ENCODE measurements around the gene KRTAP12-3. TPM values are rescaled to one million over a fixed set of nuclear protein-coding genes. Genes with fewer than 3 reads are reported as not detected.
"Not testable (repeated sequence)": the region's sequence is repeated elsewhere in the genome, so short reads cannot be mapped to it uniquely, and the experiment has no call there.

The KRTAP12-3 gene
- total RNA-seq, 1 experiment from 2014 or later = not detected

- no peaks in the 10 kb centered on the region for H3K36me3 ChIP-seq (ENCODE audit: low read depth)
- no peaks in the 10 kb centered on the region for H3K79me2 ChIP-seq (ENCODE audit: low read depth)
- intact Hi-C loops (cut with micrococcal nuclease; ENCODE audit: unreplicated experiment) = no loop called here
- no peak for TF ChIP-seq EZH2 (IDR thresholded peaks at IDR 0.05; ENCODE audit: low read depth)
- TF ChIP-seq, protein P1, sequence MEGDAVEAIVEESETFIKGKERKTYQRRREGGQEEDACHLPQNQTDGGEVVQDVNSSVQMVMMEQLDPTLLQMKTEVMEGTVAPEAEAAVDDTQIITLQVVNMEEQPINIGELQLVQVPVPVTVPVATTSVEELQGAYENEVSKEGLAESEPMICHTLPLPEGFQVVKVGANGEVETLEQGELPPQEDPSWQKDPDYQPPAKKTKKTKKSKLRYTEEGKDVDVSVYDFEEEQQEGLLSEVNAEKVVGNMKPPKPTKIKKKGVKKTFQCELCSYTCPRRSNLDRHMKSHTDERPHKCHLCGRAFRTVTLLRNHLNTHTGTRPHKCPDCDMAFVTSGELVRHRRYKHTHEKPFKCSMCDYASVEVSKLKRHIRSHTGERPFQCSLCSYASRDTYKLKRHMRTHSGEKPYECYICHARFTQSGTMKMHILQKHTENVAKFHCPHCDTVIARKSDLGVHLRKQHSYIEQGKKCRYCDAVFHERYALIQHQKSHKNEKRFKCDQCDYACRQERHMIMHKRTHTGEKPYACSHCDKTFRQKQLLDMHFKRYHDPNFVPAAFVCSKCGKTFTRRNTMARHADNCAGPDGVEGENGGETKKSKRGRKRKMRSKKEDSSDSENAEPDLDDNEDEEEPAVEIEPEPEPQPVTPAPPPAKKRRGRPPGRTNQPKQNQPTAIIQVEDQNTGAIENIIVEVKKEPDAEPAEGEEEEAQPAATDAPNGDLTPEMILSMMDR (conservative IDR thresholded peaks at IDR 0.05) = no peak
- H3K27ac ChIP-seq = no peak overlapping the region
- H2AFZ ChIP-seq = no peak overlapping the region
- ChIA-PET POLR2A (ENCODE audit: unreplicated experiment) (no interaction called here), CTCF (no interaction called here)
- no TSS peak for BruUV-seq (replicated peaks)
- peaks cover 63% of the 10 kb centered on the region for H3K27me3 ChIP-seq (ENCODE audit: insufficient read depth, low read depth)
- peaks cover 7% of the 10 kb centered on the region; the same call in 1 of the 2 replicates for H3K9me3 ChIP-seq (ENCODE audit: insufficient read depth, low read depth)
- H3K4me2 ChIP-seq = no peak overlapping the region
- H3K4me1 ChIP-seq (replicated peaks; ENCODE audit: insufficient read depth) = no peaks in the 10 kb centered on the region
- H3K4me3 ChIP-seq = no peak overlapping the region
- no peaks in the 10 kb centered on the region for H3F3A ChIP-seq (ENCODE audit: insufficient read depth, low read depth)
- no peaks in the 10 kb centered on the region for H4K20me1 ChIP-seq (ENCODE audit: insufficient read depth)
- no peak for DNase-seq
- no peaks in the 10 kb centered on the region for H3K9me2 ChIP-seq (ENCODE audit: insufficient read depth)
These were observed 37.5 kb downstream of the KRTAP12-3 start for GRCh38 chr21:44695184-44695583.

GRCh38 chr21:44695641-44696040 lies 37.9 kb downstream of the KRTAP12-3 start:
- Histone ChIP-seq H3K79me2 (ENCODE audit: low read depth) (no peaks in the 10 kb centered on the region), H3K27ac (no peak overlapping the region), H2AFZ (no peak overlapping the region), H3K27me3 (ENCODE audit: insufficient read depth, low read depth) (peaks cover 63% of the 10 kb centered on the region), H4K20me1 (ENCODE audit: insufficient read depth) (no peaks in the 10 kb centered on the region), H3K9me3 (ENCODE audit: insufficient read depth, low read depth) (peaks cover 7% of the 10 kb centered on the region; the same call in 1 of the 2 replicates), H3K4me1 (replicated peaks; ENCODE audit: insufficient read depth) (no peaks in the 10 kb centered on the region), H3K4me2 (no peak overlapping the region), H3F3A (ENCODE audit: insufficient read depth, low read depth) (no peaks in the 10 kb centered on the region), H3K4me3 (no peak overlapping the region), H3K9me2 (ENCODE audit: insufficient read depth) (no peaks in the 10 kb centered on the region), H3K36me3 (ENCODE audit: low read depth) (no peaks in the 10 kb centered on the region)
- intact Hi-C loops (cut with micrococcal nuclease; ENCODE audit: unreplicated experiment) = no loop called here
- no TSS peak for BruUV-seq (replicated peaks)
- no peak for TF ChIP-seq EZH2 (IDR thresholded peaks at IDR 0.05; ENCODE audit: low read depth)
- TF ChIP-seq, protein P1 (conservative IDR thresholded peaks at IDR 0.05) = no peak
- ChIA-PET POLR2A (ENCODE audit: unreplicated experiment) (no interaction called here), CTCF (no interaction called here)
- no peak for DNase-seq

- no TSS peak for BruUV-seq (replicated peaks)
- H3K9me2 ChIP-seq (ENCODE audit: insufficient read depth) = no peaks in the 10 kb centered on the region
- no peak for DNase-seq
- H3K4me3 ChIP-seq = no peak overlapping the region
- no peaks in the 10 kb centered on the region for H3K79me2 ChIP-seq (ENCODE audit: low read depth)
- TF ChIP-seq, protein P1 (conservative IDR thresholded peaks at IDR 0.05) = no peak
- no peak for TF ChIP-seq EZH2 (IDR thresholded peaks at IDR 0.05; ENCODE audit: low read depth)
- H3F3A ChIP-seq (ENCODE audit: insufficient read depth, low read depth) = no peaks in the 10 kb centered on the region
- H3K36me3 ChIP-seq (ENCODE audit: low read depth) = no peaks in the 10 kb centered on the region
- no peak overlapping the region for H3K4me2 ChIP-seq
- CTCF ChIA-PET = interaction anchor here (0.6 kb wide), 1 partner anchor 235 kb away, joined by 4 read pairs; no protein-coding TSS in a partner anchor
- POLR2A ChIA-PET (ENCODE audit: unreplicated experiment) = no interaction called here
- no peak overlapping the region for H2AFZ ChIP-seq
- H3K27me3 ChIP-seq (ENCODE audit: insufficient read depth, low read depth) = peaks cover 63% of the 10 kb centered on the region
- intact Hi-C loops (cut with micrococcal nuclease; ENCODE audit: unreplicated experiment) = no loop called here
- H4K20me1 ChIP-seq (ENCODE audit: insufficient read depth) = no peaks in the 10 kb centered on the region
- no peaks in the 10 kb centered on the region for H3K4me1 ChIP-seq (replicated peaks; ENCODE audit: insufficient read depth)
- no peak overlapping the region for H3K27ac ChIP-seq
- peaks cover 7% of the 10 kb centered on the region; the same call in 1 of the 2 replicates for H3K9me3 ChIP-seq (ENCODE audit: insufficient read depth, low read depth)
These were observed 38.8 kb downstream of the KRTAP12-3 start for GRCh38 chr21:44696572-44696971.

DNA sequence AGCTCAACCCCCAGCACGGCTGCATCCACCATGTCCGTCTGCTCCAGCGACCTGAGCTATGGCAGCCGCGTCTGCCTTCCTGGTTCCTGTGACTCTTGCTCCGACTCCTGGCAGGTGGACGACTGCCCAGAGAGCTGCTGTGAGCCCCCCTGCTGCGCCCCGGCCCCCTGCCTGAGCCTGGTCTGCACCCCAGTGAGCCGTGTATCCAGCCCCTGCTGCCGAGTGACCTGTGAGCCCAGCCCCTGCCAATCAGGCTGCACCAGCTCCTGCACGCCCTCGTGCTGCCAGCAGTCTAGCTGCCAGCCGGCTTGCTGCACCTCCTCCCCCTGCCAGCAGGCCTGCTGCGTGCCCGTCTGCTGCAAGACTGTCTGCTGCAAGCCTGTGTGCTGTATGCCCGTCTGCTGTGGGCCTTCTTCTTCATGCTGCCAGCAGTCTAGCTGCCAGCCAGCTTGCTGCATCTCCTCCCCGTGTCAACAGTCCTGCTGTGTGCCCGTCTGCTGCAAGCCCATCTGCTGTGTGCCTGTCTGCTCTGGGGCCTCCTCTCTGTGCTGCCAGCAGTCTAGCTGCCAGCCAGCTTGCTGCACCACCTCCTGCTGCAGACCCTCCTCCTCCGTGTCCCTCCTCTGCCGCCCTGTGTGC lies 39.6 kb downstream of the KRTAP12-3 start, which contains the start of gene KRTAP10-12:
KRTAP10-12 (plus strand) TSS at position 1 of the 639 bp plus-strand sequence; CDS start at position 31, 30 bp downstream.
- H3K36me3 ChIP-seq (ENCODE audit: low read depth); POLR2A ChIA-PET (ENCODE audit: unreplicated experiment); H3K4me3 ChIP-seq; H3F3A ChIP-seq (ENCODE audit: insufficient read depth, low read depth); H2AFZ ChIP-seq; intact Hi-C loops (cut with micrococcal nuclease; ENCODE audit: unreplicated experiment); H3K9me2 ChIP-seq (ENCODE audit: insufficient read depth); H3K4me1 ChIP-seq (replicated peaks; ENCODE audit: insufficient read depth); H3K27ac ChIP-seq; H4K20me1 ChIP-seq (ENCODE audit: insufficient read depth); H3K4me2 ChIP-seq; H3K79me2 ChIP-seq (ENCODE audit: low read depth); DNase-seq; H3K9me3 ChIP-seq (ENCODE audit: insufficient read depth, low read depth); BruUV-seq (replicated peaks): not testable (repeated sequence)
- peaks cover 61% of the 10 kb centered on the region for H3K27me3 ChIP-seq (ENCODE audit: insufficient read depth, low read depth)
- CTCF ChIA-PET = interaction anchor here (0.6 kb wide), 1 partner anchor 235 kb away, joined by 4 read pairs; no protein-coding TSS in a partner anchor

All from PC-9 (cell line).